ENCODE data around the gene CD69.
A peak's percentile ranks its signal among the peaks of the same experiment; 100 is the strongest.

The CD69 gene

DNA sequence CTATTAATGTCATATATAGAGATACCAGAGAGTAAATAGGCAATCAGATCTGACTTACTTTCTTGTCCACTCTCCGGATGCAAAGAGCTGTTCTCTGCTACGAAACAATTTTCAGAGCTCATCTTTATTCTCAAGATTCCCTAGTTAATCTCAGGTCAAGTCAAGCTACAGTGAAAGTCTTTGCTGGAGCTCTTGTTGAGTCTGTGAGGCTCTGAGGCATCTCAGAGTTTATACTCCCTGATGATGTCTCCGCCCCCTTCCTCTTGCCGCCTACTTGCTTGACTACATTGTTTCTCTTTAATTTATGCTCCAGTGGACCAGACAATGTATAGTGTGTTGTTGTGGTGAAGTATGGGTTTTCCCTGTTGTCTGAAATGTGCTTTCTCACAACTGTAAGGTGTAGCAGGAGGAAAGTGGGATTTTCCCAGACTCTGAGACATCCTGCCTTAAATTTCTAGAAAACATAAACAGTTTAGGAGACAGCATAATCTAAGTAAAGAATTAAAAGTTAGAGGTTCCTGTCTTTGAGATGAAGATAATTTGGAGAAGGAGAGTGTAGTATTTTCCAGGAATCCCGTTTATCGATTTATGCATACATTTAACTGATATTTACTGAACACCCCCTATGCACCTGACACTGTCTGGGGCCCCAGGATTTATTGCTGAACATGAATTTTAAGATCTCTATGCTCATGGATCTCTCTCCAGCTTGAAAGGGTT is at the start of gene CD69:
Gene CD69 (minus strand): TSS at position 203 of the 720 bp plus-strand sequence. CDS start 81 bp downstream, at position 122.
- DNase-seq (ENCODE audit: low spot score) = no peak

- no peak for DNase-seq (ENCODE audit: low spot score)
Measured at GRCh38 chr12:9809866-9810265, 49.2 kb upstream of the CD69 start.

DNA sequence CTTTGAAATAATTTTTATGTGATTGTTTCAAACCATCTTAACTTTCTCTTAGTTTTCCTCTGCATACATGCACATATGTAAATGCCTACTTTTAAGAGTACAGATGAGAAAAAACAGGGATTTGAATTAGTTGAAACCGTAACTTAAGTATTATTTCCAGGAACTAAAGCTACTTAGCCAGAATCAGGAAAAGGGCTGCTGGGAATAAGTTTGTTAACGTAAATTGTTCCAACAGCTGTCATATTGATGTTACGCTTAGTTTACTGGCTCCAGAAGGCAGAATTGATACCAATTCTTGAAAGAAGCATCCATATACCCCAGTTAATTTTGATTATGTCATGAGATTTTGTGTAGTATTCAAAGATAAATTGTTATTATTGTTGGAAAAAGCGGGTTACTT is 48.6 kb upstream of the CD69 start:
- DNase-seq (ENCODE audit: low spot score) = no peak

DNA sequence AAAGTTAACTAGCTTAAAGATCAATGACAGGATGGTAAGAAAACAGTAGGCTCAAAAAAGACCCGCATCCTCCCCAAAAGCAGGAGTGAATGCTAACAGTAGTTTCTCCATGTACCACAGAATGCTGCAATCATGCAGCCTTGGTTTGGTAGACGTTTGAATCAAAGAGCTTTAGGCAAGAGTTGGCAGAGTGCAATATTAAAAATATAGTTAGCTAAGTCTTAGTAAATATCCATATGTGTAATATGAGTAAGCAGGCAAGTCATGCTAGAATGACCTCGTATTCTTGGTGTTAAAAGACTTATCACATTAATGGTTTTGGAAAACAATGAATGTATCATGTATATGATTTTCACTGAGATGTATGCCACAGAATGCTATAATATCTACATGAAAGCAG is 47.8 kb upstream of the CD69 start:
- DNase-seq (ENCODE audit: low spot score) = no peak

GRCh38 chr12:9806714-9807113 is 46.0 kb upstream of the CD69 start:
- DNase-seq (ENCODE audit: low spot score) = no peak

DNA sequence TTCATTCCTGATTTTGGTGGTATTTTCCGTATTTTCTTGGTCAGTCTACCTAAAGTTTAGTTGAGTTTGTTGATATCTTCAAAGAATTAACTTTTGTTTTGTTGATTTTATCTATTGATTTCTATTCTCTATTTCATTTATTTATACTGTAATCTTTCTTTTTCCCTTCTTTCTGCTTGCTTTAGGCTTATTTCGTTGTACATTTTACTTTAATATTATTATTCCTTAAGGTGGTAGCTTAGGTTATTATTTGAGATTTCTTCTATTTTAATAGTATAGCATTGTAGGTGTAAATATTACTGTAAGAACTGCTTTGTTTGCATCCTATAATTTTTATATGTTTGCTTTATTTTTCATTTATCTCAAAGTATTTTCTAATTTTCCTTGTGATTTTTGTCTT is 45.2 kb upstream of the CD69 start:
- no peak for DNase-seq (ENCODE audit: low spot score)

GRCh38 chr12:9799961-9800360 is 39.3 kb upstream of the CD69 start:
- no peak for DNase-seq (ENCODE audit: low spot score)

DNA sequence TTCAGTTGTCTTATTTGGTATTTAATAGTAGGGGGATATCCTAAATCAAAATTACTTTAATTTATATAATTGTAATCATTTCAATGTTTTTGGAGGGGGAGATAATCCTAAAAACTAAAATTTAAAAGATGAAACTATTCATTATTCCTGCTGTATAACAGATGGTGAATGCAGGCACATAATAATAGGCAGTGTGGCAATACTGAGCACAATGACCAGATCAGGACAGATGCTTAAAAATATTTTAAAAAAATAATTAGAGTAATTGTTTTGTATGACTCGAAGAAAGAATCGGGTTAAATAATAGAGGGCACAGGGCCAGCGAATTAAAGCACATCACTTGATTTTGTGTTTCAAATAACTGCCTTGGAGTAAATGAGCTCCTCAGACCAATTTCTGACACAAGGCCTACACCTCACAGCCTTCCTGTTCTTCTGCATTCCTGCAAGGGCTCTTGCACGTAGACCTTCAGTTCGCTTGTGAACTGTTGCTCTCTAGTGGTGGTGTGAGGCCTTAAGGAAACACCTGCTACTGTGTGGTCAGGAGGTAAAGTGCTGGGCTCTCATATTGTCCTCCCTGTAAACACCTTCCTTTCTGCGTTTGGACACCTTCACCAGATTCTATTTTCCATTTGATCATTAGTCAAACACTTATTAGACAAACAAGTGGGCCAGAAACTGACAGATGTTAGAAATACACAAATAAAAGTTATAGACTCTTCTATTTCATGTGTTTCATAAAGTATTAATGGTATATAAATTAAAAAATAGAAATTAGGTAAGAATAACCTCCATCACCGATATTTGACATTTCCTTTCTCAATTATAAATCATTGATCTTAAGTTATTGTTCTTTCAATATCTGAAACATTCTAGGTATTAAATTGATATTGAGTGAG is 37.3 kb upstream of the CD69 start:
- DNase-seq (ENCODE audit: low spot score) = peak; percentile 47

DNA sequence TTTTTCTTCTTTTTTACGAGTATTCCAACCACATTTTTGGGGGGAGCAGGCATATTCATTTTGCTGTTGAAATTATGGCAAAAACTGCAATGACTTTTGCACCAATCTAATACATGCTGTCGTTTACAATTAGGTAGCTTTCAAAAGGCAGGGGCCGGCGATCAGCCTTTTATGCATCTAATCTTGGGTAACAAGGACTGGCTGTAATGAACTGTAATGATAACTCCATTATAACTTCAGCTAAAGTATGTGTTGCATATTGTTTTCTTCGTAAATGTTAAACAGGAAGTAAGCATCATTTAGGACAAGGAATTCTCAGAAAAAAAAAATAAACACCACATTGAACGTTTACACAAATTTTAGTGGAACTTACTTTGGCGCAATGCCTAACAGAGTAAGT is 36.3 kb upstream of the CD69 start:
- no peak for DNase-seq (ENCODE audit: low spot score)

DNA sequence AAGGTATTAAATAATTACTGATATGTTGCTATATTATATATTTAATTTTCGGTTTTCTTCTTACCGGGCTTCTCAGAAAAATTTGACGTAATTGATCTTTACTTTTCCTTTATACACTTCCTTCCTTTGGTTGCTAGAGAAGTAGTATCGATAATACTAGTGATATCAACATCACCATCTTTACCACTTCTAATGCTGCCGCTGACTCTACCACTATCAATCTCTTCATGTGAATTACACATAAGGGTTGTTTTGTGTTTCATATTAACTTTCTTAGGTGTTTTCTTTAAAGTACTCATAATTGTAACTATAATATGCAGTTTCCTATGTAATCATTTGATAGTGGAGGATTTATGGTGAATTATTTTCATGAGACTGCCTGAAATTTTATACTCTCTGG is 35.6 kb upstream of the CD69 start:
- no peak for DNase-seq (ENCODE audit: low spot score)

- no peak for DNase-seq (ENCODE audit: low spot score)
Measured at GRCh38 chr12:9795945-9796344, 35.2 kb upstream of the CD69 start.

DNA sequence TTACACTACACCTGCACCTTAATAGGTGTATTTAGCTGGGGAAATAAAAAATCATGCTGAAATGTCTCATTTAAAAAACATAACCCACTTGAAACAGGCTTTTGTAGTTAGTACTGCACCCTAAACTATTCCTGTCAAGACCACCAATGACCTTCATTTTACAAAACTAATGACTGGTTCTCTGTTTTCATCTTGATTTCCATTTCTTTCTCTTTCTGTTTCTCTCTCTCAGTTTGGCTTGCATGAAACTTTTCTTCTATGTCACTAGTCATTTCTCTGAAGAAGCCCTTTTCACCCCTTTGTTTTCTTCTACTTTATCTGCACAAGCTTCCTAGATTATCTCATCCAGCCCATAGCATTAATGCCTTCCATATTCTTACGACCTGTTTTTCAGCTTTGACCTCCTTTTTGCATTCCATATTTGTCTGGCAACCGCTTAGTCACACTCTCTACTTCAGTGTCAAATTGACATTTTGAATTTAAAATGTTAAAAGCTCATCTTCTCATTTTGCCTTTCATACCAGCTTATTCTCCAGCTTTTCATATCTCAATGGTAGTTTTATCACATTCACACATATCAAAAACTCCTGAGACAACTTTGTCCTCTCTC is 33.9 kb upstream of the CD69 start:
- DNase-seq (ENCODE audit: low spot score) = no peak

GRCh38 chr12:9793779-9794395 is 33.2 kb upstream of the CD69 start:
- DNase-seq (ENCODE audit: low spot score) = no peak

GRCh38 chr12:9792961-9793617 is 32.4 kb upstream of the CD69 start:
- peak; percentile 50 for DNase-seq (ENCODE audit: low spot score)

- no peak for DNase-seq (ENCODE audit: low spot score)
Measured at GRCh38 chr12:9792185-9792900, 31.6 kb upstream of the CD69 start.

DNA sequence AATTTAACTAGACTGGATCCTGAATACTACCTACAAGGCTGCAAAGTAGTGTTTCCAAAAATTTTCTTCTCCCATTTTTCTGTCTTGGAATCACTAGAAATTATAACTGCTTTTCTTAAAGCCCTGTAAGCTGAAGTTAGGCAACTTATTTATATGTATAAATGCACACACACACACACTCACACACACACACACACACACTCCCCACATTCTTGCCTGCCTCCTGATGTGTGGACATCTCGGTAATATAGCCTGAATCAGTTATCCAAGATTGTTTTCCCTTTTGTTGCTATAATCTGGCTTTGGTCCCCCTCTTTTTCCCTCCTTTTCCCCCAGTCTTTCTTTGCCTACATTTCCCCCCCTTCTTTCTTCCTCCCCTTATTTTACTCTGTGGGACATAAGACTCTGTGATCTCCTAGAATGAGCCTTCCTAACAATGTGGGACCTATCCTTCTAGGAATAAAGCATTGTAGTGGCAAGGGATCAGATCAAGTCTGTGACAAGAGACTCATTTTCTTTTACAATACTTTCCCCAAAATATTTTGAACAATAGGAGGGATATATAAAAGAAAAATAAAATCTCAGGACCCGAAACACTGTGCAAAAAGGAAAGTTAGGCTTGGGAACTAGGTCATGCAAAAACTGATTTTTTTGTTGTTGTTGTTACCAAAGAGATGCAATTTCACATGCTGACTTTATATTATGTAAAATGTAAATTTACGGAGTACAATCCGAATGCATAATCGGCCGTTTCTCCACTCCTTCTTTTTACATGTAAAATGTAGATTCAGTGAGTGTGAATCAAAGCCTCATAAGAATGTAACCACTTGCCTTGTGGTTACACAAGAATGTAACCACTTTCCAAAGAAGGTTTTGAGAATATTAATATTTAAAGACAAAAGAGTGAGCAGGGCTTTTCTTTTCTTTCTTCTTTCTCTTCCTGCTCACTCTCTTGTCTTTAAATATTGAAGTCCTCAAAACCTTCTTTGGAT is 26.3 kb upstream of the CD69 start:
- DNase-seq (ENCODE audit: low spot score) = peak; percentile 31

DNA sequence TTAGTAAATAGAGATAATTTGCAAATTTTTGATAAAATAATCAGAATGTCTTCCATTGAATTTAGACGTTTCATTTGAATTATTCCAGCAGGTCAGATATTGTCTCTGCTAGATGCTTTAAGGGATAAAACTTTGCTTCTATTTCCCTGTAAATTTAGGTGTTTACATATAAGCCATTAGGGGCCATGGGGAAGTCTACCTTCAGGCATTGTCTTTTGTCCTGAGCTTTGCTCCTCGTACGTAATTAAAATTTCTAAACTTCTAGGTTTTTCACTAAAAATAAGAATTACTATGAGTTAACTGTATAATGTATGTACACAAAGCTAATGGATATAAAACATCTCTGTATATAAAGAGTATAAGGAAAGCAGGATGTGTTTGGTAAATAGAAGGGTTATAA is 24.1 kb upstream of the CD69 start:
- no peak for DNase-seq (ENCODE audit: low spot score)

GRCh38 chr12:9784326-9784725 is 23.6 kb upstream of the CD69 start:
- DNase-seq (ENCODE audit: low spot score) = no peak

GRCh38 chr12:9782547-9783382 is 22.1 kb upstream of the CD69 start:
- no peak for DNase-seq (ENCODE audit: low spot score)

All from AG08395 (cell line).